ENCODE data around the gene TPM2. TPM values are rescaled to one million over a fixed set of nuclear protein-coding genes. Genes with fewer than 3 reads are reported as not detected.
A peak's percentile ranks its signal among the peaks of the same experiment; 100 is the strongest.

The TPM2 gene
- total and polyA plus RNA-seq, 9 of the 15 experiments (the other 6 are each of a cell fraction or from before 2014, with no cell fraction given), result 0.28 to 16.1 (median 4.5) TPM

- TF ChIP-seq MGA (IDR thresholded peaks at IDR 0.05), result peak; percentile 98
- 0 out of 4 replicates have a peak, but pooled peaks of 1 of the 2 experiments have one; percentile 31 for TF ChIP-seq MLLT1 (IDR thresholded peaks at IDR 0.05)
- TF ChIP-seq TEAD1 (CRISPR knock-in tag; IDR thresholded peaks at IDR 0.05), result peak; percentile 74 to 97
- no peak for TF ChIP-seq ETS2 (tag; IDR thresholded peaks at IDR 0.05; ENCODE audit: borderline replicate concordance, poor library complexity, severe bottlenecking)
- TF ChIP-seq ZNF384 (IDR thresholded peaks at IDR 0.05; ENCODE audit: low read depth, low read length), result no peak
- peak; percentile 54 for TF ChIP-seq GABPA (tag; conservative IDR thresholded peaks at IDR 0.05; ENCODE audit: low read depth)
- TF ChIP-seq ATF3 (IDR thresholded peaks at IDR 0.05), result peak; percentile 37; the same call in 1 of the 2 replicates
- no peak for TF ChIP-seq ATF3 (CRISPR knock-in tag; conservative IDR thresholded peaks at IDR 0.05)
- no peak for TF ChIP-seq ZNF668 (CRISPR knock-in tag; IDR thresholded peaks at IDR 0.05)
- no peak for TF ChIP-seq HDAC8 (tag; IDR thresholded peaks at IDR 0.05)
- TF ChIP-seq TCF7 (IDR thresholded peaks at IDR 0.05; ENCODE audit: borderline replicate concordance), result no peak; the same call in 1 of the 2 replicates
- peak; percentile 81; the same call in 1 of the 2 replicates for TF ChIP-seq CBX1 (IDR thresholded peaks at IDR 0.05; ENCODE audit: low read depth)
- no peak for TF ChIP-seq POLR2AphosphoS2 (IDR thresholded peaks at IDR 0.05; ENCODE audit: low read length)
These were observed 32.1 kb downstream of the TPM2 start, which contains the start of gene RMRP (continued) for GRCh38 chr9:35657546-35658136.
